GM03348 (cell line): ENCODE results near the gene TULP4.
A peak's percentile ranks its signal among the peaks of the same experiment; 100 is the strongest.

Experiments used
- DNase-seq: peaks from one replicate; pipeline ENCODE4 v3.0.0; 2012; ENCODE audit warnings: low spot score

Gene TULP4

DNA sequence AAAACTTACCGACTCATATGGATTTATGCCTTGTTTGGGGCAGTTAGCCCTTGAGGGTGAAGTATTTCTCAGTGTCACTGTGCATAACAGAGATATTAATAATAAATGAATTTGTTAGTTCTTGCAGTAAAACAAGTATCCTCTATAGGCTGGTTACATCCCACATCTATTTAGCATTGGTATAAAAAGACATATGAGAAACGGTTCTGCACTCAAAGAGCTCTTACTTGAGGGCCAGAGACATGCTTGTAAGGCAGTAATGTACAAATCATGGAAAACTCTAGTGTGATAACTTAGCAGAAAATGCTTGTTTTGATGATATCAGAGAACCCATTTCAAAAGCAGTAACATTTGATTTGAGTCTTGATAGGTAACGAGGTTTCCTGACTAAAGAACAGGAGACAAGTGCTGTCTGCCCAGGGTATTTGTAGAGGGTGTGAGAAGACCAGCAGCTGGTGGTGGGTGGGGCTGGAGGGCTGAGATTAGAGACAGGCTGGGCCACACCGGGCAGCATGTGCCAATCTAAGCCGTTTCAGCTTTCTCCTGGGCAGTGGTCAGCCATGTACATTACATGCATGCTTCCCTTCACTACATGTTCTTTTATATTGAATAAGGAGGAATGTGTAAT is 46.3 kb downstream of the TULP4 start:
- no peak for DNase-seq

- no peak for DNase-seq
Observed at GRCh38 chr6:158361068-158361467, 48.8 kb downstream of the TULP4 start.

GRCh38 chr6:158361961-158362669 is 49.9 kb downstream of the TULP4 start:
- DNase-seq, result peak; percentile 63

DNA sequence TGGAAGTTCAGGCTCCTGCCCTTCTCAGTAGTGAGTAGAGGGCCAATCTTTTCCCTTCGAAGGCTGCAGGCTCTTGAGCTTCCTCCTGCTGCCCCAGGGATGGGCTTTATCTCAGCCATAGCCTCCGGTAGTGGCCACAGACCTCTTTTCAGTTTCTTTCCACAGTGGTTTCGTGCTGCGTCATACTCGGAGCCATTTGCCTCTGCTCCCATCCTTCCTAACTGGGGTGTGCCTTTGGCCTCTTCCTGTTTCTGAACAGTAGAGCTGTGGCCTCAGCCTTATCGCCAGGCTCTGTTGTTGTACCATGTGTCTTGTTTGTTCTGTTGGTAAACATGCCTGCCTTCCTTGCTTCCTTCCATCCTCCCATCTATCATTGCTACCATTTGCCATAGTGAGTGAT is 54.1 kb downstream of the TULP4 start:
- DNase-seq, result no peak

GRCh38 chr6:158367816-158368215 is 55.6 kb downstream of the TULP4 start:
- no peak for DNase-seq

GRCh38 chr6:158369241-158369640 is 57.0 kb downstream of the TULP4 start:
- DNase-seq, result no peak

- no peak for DNase-seq
Observed at GRCh38 chr6:158370805-158371204, 58.5 kb downstream of the TULP4 start.

GRCh38 chr6:158371261-158371660 is 59.0 kb downstream of the TULP4 start:
- DNase-seq, result no peak

GRCh38 chr6:158372574-158372973 is 60.3 kb downstream of the TULP4 start:
- DNase-seq, result no peak

DNA sequence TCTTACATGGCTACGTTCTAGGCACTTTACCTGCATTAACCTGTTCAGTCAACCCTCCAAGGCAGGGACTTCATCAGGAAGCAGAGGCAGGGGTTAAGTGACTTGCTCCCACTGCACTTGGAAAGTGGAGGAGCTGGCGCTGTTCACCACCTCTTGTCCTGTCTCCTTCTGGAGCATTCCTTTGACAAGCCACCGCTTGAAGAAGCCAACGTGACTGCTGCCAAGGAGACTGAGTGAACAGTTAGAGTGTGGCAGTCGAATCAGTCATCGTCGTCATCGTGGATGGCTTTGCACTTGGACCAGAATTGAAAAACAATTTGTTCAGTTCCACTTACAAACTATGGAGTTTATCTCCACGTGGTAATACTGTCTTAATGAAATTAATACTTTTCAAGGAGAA is 60.9 kb downstream of the TULP4 start:
- no peak for DNase-seq

DNA sequence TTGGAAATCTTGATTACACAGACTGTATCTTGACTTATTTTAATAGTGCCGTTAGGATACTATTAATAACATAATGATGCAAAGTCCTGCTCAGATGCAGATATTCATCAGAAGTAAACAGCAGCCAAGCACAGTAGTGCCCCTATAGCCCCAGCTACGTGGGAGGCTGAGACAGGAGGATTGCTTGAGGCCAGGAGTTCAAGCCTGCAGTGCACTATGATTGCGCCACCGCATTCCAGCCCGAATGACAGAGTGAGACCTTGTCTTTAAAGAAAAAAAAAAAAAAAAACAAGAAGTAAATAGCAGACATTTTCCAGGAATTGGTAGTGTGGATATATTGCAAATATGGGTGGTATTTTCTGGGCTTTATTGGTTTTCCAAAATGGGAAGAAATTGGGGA is 61.8 kb downstream of the TULP4 start:
- no peak for DNase-seq

DNA sequence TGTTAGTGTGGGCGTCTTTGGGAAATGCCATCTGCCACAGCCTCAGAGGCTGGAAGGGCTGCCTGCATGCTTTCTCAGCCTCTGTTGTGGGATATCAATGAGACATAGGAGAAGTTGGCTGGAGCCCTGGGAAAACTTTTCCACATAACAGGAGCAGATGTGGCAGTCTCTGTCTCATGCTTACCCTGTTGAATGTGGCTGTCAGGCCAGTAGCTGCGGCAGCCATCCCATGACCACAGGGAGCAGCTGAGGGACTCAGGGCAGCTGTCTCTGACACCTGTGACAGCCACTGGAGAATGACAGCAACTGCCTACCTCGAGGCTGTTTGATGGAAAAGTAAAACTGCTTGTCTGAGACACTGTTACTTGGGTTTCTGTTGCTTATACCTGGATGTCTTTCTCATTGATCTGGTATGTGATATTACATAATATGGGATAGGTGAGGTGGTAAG is 64.4 kb downstream of the TULP4 start:
- peak; percentile 75 for DNase-seq

DNA sequence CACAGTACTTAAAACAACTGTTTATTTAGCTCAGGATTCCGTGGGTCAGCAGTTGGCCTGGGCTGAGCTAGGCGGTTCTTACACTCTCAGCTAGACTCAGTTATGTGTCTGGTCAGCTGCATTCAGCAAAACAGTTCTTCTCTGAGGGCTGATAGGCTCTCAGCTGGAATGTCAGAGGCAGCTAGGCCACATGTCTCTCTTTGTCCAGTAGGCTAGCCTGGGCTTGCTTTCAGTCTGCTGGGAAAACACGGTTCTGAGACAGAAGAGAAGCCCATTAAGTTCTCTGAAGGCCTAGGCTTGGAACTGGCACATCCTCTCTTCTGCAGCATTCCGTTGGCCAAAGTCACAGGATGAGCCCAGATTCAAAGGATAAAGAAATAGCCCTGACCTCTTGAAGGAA is 65.6 kb downstream of the TULP4 start:
- peak; percentile 13 for DNase-seq

DNA sequence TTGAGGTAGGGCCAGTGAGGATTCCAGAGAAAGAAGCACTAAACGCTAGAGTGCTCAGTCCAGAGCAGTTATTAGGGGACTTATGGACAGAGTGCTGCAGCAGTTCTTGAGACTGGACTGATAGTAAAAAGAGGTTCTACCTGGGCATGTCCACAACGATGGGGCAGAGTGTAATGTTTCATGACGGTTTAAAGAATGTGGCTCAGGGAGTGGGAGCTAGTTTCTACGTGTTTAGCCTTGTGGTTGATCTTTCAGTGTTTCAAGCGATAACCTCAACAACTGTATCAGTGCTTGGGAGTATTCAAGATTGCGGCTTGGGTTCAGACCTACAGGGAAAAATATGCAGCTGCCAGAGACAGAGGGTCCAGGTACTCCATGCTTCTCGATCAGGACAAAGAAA is 67.1 kb downstream of the TULP4 start:
- no peak for DNase-seq

DNA sequence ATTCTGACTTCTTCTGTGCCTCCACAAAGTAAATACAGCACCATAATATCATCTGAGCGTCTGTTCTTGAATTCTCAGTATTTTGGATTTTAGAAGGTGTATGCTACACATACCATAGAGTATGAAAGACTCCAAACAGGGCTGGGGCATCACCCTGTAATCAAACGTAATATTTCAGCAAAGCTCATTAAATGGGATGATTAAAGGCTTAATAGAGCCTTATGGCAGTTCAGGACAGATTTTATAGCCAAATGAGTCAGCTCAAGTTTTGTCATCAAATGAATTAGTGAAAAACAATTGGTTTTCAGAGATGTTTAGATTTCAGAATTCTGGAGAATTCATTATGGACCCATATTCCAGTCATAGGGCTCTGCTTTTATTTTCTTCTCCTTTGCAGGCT is 68.9 kb downstream of the TULP4 start:
- no peak for DNase-seq

DNA sequence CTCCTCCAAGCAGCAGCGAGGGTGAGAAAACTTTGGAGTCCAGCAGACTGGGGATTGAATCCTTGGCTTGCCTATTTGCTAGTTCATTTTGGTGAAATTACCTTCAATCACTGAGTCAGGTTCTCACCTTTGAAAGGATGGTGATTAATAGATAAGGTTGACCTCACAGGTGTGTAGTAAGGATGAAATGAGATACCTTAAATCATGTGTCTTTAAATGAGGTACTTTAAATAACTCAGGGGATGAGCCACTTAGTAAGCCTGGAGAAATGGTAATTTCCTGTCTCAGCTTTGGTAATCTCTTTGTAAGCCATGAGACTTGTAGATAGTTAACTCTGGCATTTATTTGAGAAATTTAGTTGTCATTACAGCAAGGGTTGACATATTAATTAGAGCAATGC is 70.2 kb downstream of the TULP4 start:
- DNase-seq, result no peak

- DNase-seq, result no peak
Observed at GRCh38 chr6:158383057-158383456, 70.8 kb downstream of the TULP4 start.

- no peak for DNase-seq
Observed at GRCh38 chr6:158383542-158383941, 71.3 kb downstream of the TULP4 start.

- no peak for DNase-seq
Observed at GRCh38 chr6:158384671-158385110, 72.4 kb downstream of the TULP4 start.

- DNase-seq, result no peak
Observed at GRCh38 chr6:158387036-158387435, 74.8 kb downstream of the TULP4 start.

DNA sequence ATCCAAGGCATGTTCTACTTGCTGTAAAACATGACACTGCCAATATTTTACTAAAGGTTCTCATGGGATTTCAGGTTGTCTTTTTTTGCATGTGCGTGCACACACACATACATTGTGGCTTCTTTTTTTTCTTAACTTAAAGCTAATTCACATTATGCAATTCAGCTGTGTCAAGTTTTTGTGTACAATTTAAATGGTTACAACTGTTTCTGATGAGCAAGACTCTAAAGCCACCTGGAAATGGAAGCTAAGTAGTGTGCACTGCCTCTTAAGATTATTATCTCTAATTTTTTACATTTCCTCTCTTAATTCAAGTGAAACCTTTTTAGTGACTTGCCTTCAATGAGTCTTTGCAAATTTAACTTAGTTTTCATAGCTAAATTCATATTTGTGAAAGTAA is 75.3 kb downstream of the TULP4 start:
- no peak for DNase-seq

GRCh38 chr6:158388727-158389126 is 76.5 kb downstream of the TULP4 start:
- DNase-seq, result no peak

GRCh38 chr6:158389193-158389919 is 77.1 kb downstream of the TULP4 start:
- no peak for DNase-seq
